B cell (primary cell): ENCODE measurements around the gene RNF157. TPM values are rescaled to one million over a fixed set of nuclear protein-coding genes. Genes with fewer than 3 reads are reported as not detected.

Experiments used
- ATAC-seq: fragments of 200-7000 bp; cut with Tn5 transposase; one replicate; pipeline ENCODE4 v1.10.0; 2021; ENCODE audit warnings: low read depth, mild to moderate bottlenecking, moderate number of reproducible peaks, moderate library complexity
- CTCF ChIA-PET: fragments of 350-600 bp; sonication (Branson Sonifier 250); formaldehyde crosslinking; loops from one replicate; lab custom pipeline; 2021; ENCODE audit warnings: antibody characterized with exemption, inconsistent platforms; lab: Charles Lee
- POLR2A ChIA-PET: fragments of 350-600 bp; sonication (Branson Sonifier 250); formaldehyde crosslinking; loops from one replicate; lab custom pipeline; 2021; ENCODE audit warnings: antibody characterized with exemption; lab: Charles Lee
- DNase-seq: peaks from one replicate; pipeline ENCODE4 v3.0.0; 2013
- H2AFZ ChIP-seq: 2 replicates; pipeline ENCODE4 v1.6.1; 2012; ENCODE audit warnings: mild to moderate bottlenecking, low read depth, low read length; ENCODE audit not compliant: insufficient read depth, poor library complexity, severe bottlenecking
- H3K27ac ChIP-seq, 2 donors: 1 replicate in 1 of 2; 2 replicates in 1 of 2; pipeline ENCODE4 v1.5.1; 2012 to 2013; ENCODE audit warnings: low read length in 2 of 2, mild to moderate bottlenecking in 2 of 2, moderate library complexity in 1 of 2
- H3K27me3 ChIP-seq, 4 experiments: fragments of 200-600 bp in 1 of 4; sonication (generic) in 1 of 4; replicated peaks in 1 of 4; 1 replicate in 2 of 4; 2 replicates in 2 of 4; pipeline versions ENCODE4 v1.6.1 to v1.7.0; 2013 to 2016; ENCODE audit warnings: low read length in 3 of 4, mild to moderate bottlenecking in 2 of 4, mixed read lengths in 1 of 4, moderate library complexity in 1 of 4; ENCODE audit not compliant: insufficient read depth in 4 of 4, control insufficient read depth in 3 of 4; ENCODE audit errors: control extremely low read depth in 1 of 4
- H3K36me3 ChIP-seq, 2 experiments: replicated peaks in 1 of 2; 1 replicate in 1 of 2; 2 replicates in 1 of 2; pipeline versions ENCODE4 v1.6.1 to v1.7.1; 2013; ENCODE audit warnings: low read length in 1 of 2; ENCODE audit not compliant: insufficient read depth in 2 of 2, control insufficient read depth in 1 of 2; ENCODE audit errors: control extremely low read depth in 1 of 2, extremely low read depth in 1 of 2
- H3K4me1 ChIP-seq, 2 donors: fragments of 200-600 bp in 1 of 2; sonication (generic) in 1 of 2; 1 replicate in 1 of 2; 2 replicates in 1 of 2; pipeline versions ENCODE4 v1.5.1 to v1.6.1; 2013 to 2017; ENCODE audit warnings: low read length in 2 of 2; ENCODE audit not compliant: control insufficient read depth in 2 of 2, insufficient read depth in 2 of 2
- H3K4me2 ChIP-seq: replicated peaks from 2 replicates; pipeline ENCODE3; 2012; ENCODE audit warnings: mild to moderate bottlenecking, low read depth, low read length; ENCODE audit not compliant: poor library complexity, severe bottlenecking
- H3K4me3 ChIP-seq, 5 experiments: fragments of 200-600 bp in 1 of 5; sonication (generic) in 1 of 5; 1 replicate in 3 of 5; 2 replicates in 2 of 5; pipeline versions ENCODE4 v1.5.1 to v1.7.0; 2011 to 2016; ENCODE audit warnings: low read length in 4 of 5, mild to moderate bottlenecking in 4 of 5, low read depth in 2 of 5, control low read depth in 1 of 5, moderate library complexity in 1 of 5; ENCODE audit not compliant: insufficient read depth in 1 of 5; ENCODE audit errors: control extremely low read depth in 1 of 5, extremely low read depth in 1 of 5
- H3K79me2 ChIP-seq: fragments of 200-600 bp; sonication (generic); one replicate; pipeline ENCODE4 v1.6.0; 2016; ENCODE audit warnings: low read length; ENCODE audit not compliant: control insufficient read depth, insufficient read depth
- H3K9ac ChIP-seq: fragments of 200-600 bp; sonication (generic); 2 replicates; pipeline ENCODE4 v1.6.1; 2017; ENCODE audit warnings: mild to moderate bottlenecking, low read length, moderate library complexity
- H3K9me3 ChIP-seq, 3 donors: one replicate each; pipeline versions ENCODE4 v1.6.1 to v1.7.1; 2013; ENCODE audit warnings: low read length in 2 of 3; ENCODE audit not compliant: control insufficient read depth in 2 of 3, insufficient read depth in 1 of 3; ENCODE audit errors: control extremely low read depth in 1 of 3
- H4K20me1 ChIP-seq: 2 replicates; pipeline ENCODE4 v1.6.0; 2012; ENCODE audit warnings: mild to moderate bottlenecking, low read length; ENCODE audit not compliant: insufficient read depth, control insufficient read depth, poor library complexity, severe bottlenecking
- H3K27ac Mint-ChIP-seq: one replicate; pipeline ENCODE4 v1.8.0; 2021; ENCODE audit warnings: mixed read lengths
- H3K27me3 Mint-ChIP-seq: one replicate; pipeline ENCODE4 v1.8.0; 2021; ENCODE audit warnings: mixed read lengths
- H3K4me1 Mint-ChIP-seq: one replicate; pipeline ENCODE4 v1.8.0; 2021; ENCODE audit warnings: mixed read lengths
- H3K4me3 Mint-ChIP-seq: one replicate; pipeline ENCODE4 v1.8.0; 2021; ENCODE audit warnings: mixed read lengths
- H3K9me3 Mint-ChIP-seq: one replicate; pipeline ENCODE4 v1.8.0; 2022; ENCODE audit warnings: mixed read lengths; ENCODE audit not compliant: insufficient read depth
- EZH2 ChIP-seq: IDR thresholded peaks from 2 replicates; pipeline ENCODE4 v1.6.1; 2012; ENCODE audit warnings: borderline replicate concordance, low read depth, mild to moderate bottlenecking, moderate library complexity, low read length; ENCODE audit not compliant: insufficient read depth, poor library complexity, severe bottlenecking
- WGBS: methylation state at CpG from one replicate; pipeline ENCODE4 v1.1.5; 2013; ENCODE audit warnings: missing lambda C conversion rate; ENCODE audit not compliant: insufficient coverage; 5-methylcytosine and 5-hydroxymethylcytosine counted together
- intact Hi-C: fragments of 100-400 bp; cut with micrococcal nuclease; formaldehyde crosslinking; loops from one replicate; pipeline ENCODE4 v1.10.0; 2022
- polyA plus RNA-seq: library from polyadenylated mRNA; depleted of rRNA; stranded (reverse); fragments of >200 nt; gene quantifications from 2 replicates; pipeline ENCODE4 v1.2.3, GENCODE V29; 2012
- total RNA-seq, 2 donors: library from RNA; stranded (reverse); fragments of 120-200 nt in 1 of 2; gene quantifications; 1 replicate in 1 of 2; 2 replicates in 1 of 2; pipeline versions ENCODE4 v1.2.3 to v1.2.4, GENCODE V29; 2013 to 2022
- TF ChIP-seq, protein P1 (sequence below): fragments of 200-600 bp; IDR thresholded peaks from one replicate; pipeline ENCODE4 v1.8.0; 2022; ENCODE audit warnings: antibody characterized with exemption, mild to moderate bottlenecking

Gene RNF157
- total and polyA plus RNA-seq, 2 donors (not counting 1 experiment from before 2014, with no cell fraction given): 0.54 to 1.2 TPM

GRCh38 chr17:76265624-76266243 lies 25.4 kb upstream of the RNF157 start:
- no peak for TF ChIP-seq EZH2
- TF ChIP-seq, protein P1, sequence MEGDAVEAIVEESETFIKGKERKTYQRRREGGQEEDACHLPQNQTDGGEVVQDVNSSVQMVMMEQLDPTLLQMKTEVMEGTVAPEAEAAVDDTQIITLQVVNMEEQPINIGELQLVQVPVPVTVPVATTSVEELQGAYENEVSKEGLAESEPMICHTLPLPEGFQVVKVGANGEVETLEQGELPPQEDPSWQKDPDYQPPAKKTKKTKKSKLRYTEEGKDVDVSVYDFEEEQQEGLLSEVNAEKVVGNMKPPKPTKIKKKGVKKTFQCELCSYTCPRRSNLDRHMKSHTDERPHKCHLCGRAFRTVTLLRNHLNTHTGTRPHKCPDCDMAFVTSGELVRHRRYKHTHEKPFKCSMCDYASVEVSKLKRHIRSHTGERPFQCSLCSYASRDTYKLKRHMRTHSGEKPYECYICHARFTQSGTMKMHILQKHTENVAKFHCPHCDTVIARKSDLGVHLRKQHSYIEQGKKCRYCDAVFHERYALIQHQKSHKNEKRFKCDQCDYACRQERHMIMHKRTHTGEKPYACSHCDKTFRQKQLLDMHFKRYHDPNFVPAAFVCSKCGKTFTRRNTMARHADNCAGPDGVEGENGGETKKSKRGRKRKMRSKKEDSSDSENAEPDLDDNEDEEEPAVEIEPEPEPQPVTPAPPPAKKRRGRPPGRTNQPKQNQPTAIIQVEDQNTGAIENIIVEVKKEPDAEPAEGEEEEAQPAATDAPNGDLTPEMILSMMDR: no peak
- Mint-ChIP-seq H3K4me1 (peaks cover 70% of the 10 kb centered on the region), H3K27ac (peak overlapping the region; percentile 96), H3K9me3 (no peaks in the 10 kb centered on the region), H3K4me3 (peak overlapping the region; percentile 94), H3K27me3 (no peaks in the 10 kb centered on the region)
- H3K4me1 ChIP-seq: peaks cover 76 to 86% of the 10 kb centered on the region in 2 donors
- H3K9ac ChIP-seq: peak overlapping the region; percentile 90
- POLR2A ChIA-PET: interaction anchor here (0.9 to 1.0 kb wide), 2 partner anchors 9 to 10 kb away, joined by 4 read pairs; no protein-coding TSS in a partner anchor
- no peaks in the 10 kb centered on the region for H3K27me3 ChIP-seq
- peak overlapping the region; percentile 21 to 90 (median 83) for H3K4me3 ChIP-seq
- peak overlapping the region; percentile 92 for H3K4me2 ChIP-seq
- peak; percentile 67 for DNase-seq
- H4K20me1 ChIP-seq: peaks cover 14% of the 10 kb centered on the region
- peaks cover 2 to 16% of the 10 kb centered on the region in 2 experiments for H3K36me3 ChIP-seq
- WGBS: under 1% methylated on average over 75 of the region's 76 CpGs
- no peak overlapping the region for H2AFZ ChIP-seq
- intact Hi-C loops: loop anchor here (2.0 to 10.0 kb wide), 4 partner anchors 361 to 1182 kb away; partner anchors contain the start of genes MRPL38 and SUMO2
- CTCF ChIA-PET: interaction anchor here (1.2 to 16.7 kb wide), 9 partner anchors 8 to 251 kb away, joined by 3 to 435 read pairs (median 6); no protein-coding TSS in a partner anchor
- peaks cover 44% of the 10 kb centered on the region for H3K79me2 ChIP-seq
- no peak for ATAC-seq
- no peaks in the 10 kb centered on the region for H3K9me3 ChIP-seq
- peak overlapping the region; percentile 77 to 94 for H3K27ac ChIP-seq
